SU-DHL-6 (cell line): ENCODE measurements around the gene TMEM242.
A peak's percentile ranks its signal among the peaks of the same experiment; 100 is the strongest.

Source experiments
- H2AFZ ChIP-seq: fragments of 200-600 bp; sonication (generic); 2 replicates; pipeline ENCODE4 v1.6.1; 2014; ENCODE audit warnings: low read depth, mild to moderate bottlenecking, moderate library complexity, mixed read lengths, antibody characterized with exemption, low read length; ENCODE audit not compliant: severe bottlenecking
- H3F3A ChIP-seq: fragments of 200-600 bp; shearing (Covaris generic); 2 replicates; pipeline ENCODE4 v1.6.0; 2016; ENCODE audit warnings: antibody characterized with exemption, mild to moderate bottlenecking; ENCODE audit not compliant: insufficient read depth
- H3K27ac ChIP-seq: fragments of 200-600 bp; sonication (generic); 2 replicates; pipeline ENCODE4 v1.5.1; 2016; ENCODE audit warnings: low read depth, mild to moderate bottlenecking, low read length, moderate library complexity, mixed read lengths
- H3K27me3 ChIP-seq: fragments of 200-600 bp; sonication (generic), shearing (Covaris generic); 2 replicates; pipeline ENCODE4 v1.6.0; 2014; ENCODE audit warnings: mild to moderate bottlenecking, low read length
- H3K36me3 ChIP-seq: fragments of 200-600 bp; sonication (generic); 2 replicates; pipeline ENCODE4 v1.6.1; 2014; ENCODE audit warnings: mild to moderate bottlenecking, low read length, mixed read lengths
- H3K4me2 ChIP-seq: fragments of 300-600, 200-600 bp; shearing (Covaris generic), sonication (generic); 2 replicates; pipeline ENCODE4 v1.6.0; 2014; ENCODE audit warnings: low read length, low read depth, mild to moderate bottlenecking; ENCODE audit not compliant: poor library complexity, severe bottlenecking
- H3K4me3 ChIP-seq: fragments of 200-600 bp; sonication (generic); 2 replicates; pipeline ENCODE4 v1.5.1; 2014; ENCODE audit warnings: antibody characterized with exemption, low read length, mild to moderate bottlenecking, mixed read lengths; ENCODE audit not compliant: insufficient read depth, poor library complexity, severe bottlenecking
- H3K79me2 ChIP-seq: fragments of 200-600 bp; sonication (generic); 2 replicates; pipeline ENCODE4 v1.6.1; 2014; ENCODE audit warnings: mild to moderate bottlenecking, low read length, moderate library complexity; ENCODE audit not compliant: insufficient read depth
- H3K9ac ChIP-seq: fragments of 200-600 bp; sonication (generic); 2 replicates; pipeline ENCODE4 v1.7.0; 2014; ENCODE audit warnings: mild to moderate bottlenecking, low read length
- H3K9me2 ChIP-seq: fragments of 200-600 bp; sonication (generic); replicated peaks from 2 replicates; pipeline ENCODE4 v1.6.1; 2014; ENCODE audit warnings: low read length; ENCODE audit not compliant: insufficient read depth
- H3K9me3 ChIP-seq: fragments of 200-600 bp; sonication (generic); 2 replicates; pipeline ENCODE4 v1.6.1; 2014; ENCODE audit warnings: low read length, mixed read lengths; ENCODE audit not compliant: insufficient read depth
- H4K20me1 ChIP-seq: fragments of 200-600 bp; sonication (generic); 2 replicates; pipeline ENCODE4 v1.6.1; 2014; ENCODE audit warnings: low read depth, mild to moderate bottlenecking, antibody characterized with exemption, low read length, moderate library complexity, mixed read lengths
- EZH2phosphoT487 ChIP-seq: fragments of 200-600 bp; sonication (generic), shearing (Covaris generic); conservative IDR thresholded peaks from 2 replicates; pipeline ENCODE4 v1.6.1; 2018; ENCODE audit warnings: mild to moderate bottlenecking, antibody characterized with exemption, low read length, moderate library complexity, mixed read lengths
- TF ChIP-seq, protein P1 (sequence below): fragments of 200-600 bp; sonication (generic); IDR thresholded peaks from one replicate; pipeline ENCODE4 v1.5.1; 2017; ENCODE audit warnings: antibody characterized with exemption, mild to moderate bottlenecking, low read length, moderate library complexity; ENCODE audit not compliant: insufficient read depth, poor library complexity, severe bottlenecking

Gene TMEM242

DNA sequence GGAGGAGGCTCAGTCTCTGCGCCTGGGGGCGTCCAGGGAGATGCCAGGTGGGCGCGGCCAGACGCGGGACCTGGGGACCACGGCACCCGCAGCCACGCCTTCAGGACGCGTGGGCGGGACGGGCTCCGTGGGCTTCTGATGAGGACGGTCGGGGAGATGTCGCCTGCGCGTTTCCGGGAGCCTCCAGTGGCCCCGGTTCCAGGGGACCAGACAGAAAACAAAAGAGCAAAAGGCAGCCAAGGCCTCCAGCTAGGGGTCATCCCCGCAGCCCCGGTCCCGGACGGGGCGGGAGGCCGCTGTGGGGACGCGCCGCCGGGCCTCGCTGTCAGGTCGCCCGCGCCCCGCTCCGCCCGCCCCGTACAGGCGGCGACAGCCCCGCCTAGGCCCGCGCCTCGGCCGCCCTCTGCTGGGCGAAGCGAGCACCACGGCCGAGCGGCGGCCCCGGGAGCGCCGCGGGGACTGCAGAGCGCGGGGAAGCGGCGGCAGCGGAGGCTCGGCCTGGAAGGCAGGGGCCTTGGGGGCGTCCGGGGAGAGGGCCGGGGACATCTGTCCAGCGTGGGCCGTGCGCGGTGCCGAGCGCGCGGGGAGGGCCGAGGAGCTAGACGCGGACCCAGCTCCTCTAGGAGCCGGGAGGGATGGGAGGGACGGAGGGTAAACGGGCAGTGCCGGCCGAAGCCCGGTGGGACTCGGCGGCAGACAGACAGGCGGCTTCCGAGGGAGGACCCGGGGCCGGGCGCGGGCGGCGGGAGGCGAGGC lies 48.7 kb downstream of the TMEM242 start:
- TF ChIP-seq, protein P1, sequence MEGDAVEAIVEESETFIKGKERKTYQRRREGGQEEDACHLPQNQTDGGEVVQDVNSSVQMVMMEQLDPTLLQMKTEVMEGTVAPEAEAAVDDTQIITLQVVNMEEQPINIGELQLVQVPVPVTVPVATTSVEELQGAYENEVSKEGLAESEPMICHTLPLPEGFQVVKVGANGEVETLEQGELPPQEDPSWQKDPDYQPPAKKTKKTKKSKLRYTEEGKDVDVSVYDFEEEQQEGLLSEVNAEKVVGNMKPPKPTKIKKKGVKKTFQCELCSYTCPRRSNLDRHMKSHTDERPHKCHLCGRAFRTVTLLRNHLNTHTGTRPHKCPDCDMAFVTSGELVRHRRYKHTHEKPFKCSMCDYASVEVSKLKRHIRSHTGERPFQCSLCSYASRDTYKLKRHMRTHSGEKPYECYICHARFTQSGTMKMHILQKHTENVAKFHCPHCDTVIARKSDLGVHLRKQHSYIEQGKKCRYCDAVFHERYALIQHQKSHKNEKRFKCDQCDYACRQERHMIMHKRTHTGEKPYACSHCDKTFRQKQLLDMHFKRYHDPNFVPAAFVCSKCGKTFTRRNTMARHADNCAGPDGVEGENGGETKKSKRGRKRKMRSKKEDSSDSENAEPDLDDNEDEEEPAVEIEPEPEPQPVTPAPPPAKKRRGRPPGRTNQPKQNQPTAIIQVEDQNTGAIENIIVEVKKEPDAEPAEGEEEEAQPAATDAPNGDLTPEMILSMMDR = peak; percentile 26
- TF ChIP-seq EZH2phosphoT487 = no peak
- H3K27ac ChIP-seq = peak overlapping the region; percentile 49

DNA sequence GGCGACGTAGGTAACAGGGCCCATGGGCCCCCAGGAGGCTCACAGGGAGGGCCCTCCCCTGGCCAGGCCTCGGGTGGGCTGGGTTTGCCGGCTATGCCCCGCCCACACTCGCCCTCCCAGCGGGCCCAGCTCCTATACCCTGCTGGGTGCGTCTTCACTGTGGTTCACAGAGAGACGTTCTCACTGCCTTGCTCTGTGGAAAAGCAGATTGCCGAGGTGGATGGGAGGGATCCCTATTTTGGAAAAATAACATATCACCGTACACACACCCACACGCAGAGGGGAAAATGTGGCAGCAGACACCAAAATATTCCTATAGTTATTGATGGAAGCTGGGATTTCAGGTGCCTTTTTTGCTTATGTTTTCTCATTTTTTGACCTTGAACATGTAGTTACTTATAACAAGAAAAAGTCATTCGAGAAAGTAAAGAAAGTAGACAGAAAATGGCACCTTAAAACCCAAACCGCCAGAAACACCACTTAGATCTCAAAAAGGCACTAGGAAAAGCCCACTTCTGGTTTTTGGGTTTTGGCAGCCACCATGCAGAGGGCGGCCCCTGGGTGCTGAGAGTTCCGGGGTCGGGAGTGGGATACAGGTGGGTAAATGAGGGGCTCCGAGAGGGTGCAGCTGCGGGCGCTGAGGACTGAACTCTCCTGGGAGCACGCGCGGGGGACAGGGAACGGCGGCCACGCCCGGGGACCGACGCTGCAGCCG lies 49.4 kb downstream of the TMEM242 start:
- Histone ChIP-seq H3K27ac (peak overlapping the region; percentile 49), H3K36me3 (no peaks in the 10 kb centered on the region), H3K9me2 (no peaks in the 10 kb centered on the region), H3K79me2 (no peaks in the 10 kb centered on the region), H3K4me3 (peak overlapping the region; percentile 55), H4K20me1 (no peaks in the 10 kb centered on the region), H3K27me3 (no peaks in the 10 kb centered on the region), H3F3A (no peaks in the 10 kb centered on the region; the same call in 1 of the 2 replicates), H3K9me3 (no peaks in the 10 kb centered on the region; the same call in 1 of the 2 replicates), H3K9ac (peak overlapping the region; percentile 63), H3K4me2 (peak overlapping the region; percentile 63), H2AFZ (peak overlapping the region; percentile 92)
- TF ChIP-seq, protein P1 = no peak
- no peak for TF ChIP-seq EZH2phosphoT487

More for the DNA sequence above, 48.7 kb downstream of the TMEM242 start:
- Histone ChIP-seq H3K79me2 (no peaks in the 10 kb centered on the region), H3K4me2 (peak overlapping the region; percentile 63), H4K20me1 (no peaks in the 10 kb centered on the region), H3K4me3 (peak overlapping the region; percentile 55), H2AFZ (peak overlapping the region; percentile 92), H3K9me2 (no peaks in the 10 kb centered on the region), H3F3A (no peaks in the 10 kb centered on the region; the same call in 1 of the 2 replicates), H3K27me3 (no peaks in the 10 kb centered on the region), H3K9me3 (no peaks in the 10 kb centered on the region; the same call in 1 of the 2 replicates), H3K36me3 (no peaks in the 10 kb centered on the region), H3K9ac (peak overlapping the region; percentile 63)

DNA sequence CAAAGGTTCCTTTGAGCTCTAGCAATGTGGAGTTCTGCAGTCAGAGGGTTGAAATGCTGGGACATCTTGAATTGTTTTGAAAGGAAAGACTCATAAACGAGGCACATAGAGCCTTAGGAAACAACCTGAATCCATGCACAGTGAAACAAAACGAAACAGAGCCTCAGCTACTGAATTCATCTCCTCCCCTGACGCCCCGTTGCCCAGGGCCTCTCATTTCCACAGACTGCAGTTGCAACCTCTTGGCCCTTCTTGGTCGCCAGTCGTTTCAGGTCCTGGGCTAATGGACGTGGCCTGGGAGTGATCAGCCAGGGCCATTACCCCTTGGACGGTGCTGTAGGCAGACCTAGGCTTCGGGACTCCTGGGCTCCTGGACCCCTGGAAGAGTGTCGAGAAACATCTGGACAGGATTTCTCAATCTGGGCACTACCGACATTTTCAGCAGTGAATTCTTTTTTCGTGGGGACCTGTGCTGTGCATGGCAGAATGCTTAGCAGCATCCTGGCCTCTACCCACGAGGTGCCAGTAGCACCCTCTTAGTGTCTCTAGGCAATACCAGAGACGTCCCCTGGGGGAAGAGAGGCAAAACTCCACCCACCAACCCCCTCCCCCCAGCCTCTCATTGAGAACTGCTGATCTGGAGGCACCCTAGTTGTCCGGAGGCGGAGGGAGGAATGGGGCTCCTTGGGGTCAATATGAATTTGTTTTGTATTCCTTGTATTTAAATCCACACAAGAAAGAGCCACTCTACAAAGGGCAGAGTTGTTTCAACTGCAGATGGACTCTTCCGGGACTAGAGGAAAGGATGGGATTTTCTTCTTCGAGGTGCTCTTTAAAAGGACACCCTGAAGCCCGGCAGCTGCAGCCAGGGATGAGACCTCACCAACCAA lies 50.2 kb downstream of the TMEM242 start:
- Histone ChIP-seq H2AFZ (peak overlapping the region; percentile 92), H3F3A (no peaks in the 10 kb centered on the region; the same call in 1 of the 2 replicates), H3K9me2 (no peaks in the 10 kb centered on the region), H3K27ac (no peak overlapping the region), H3K9me3 (no peaks in the 10 kb centered on the region; the same call in 1 of the 2 replicates), H4K20me1 (no peaks in the 10 kb centered on the region), H3K4me3 (no peak overlapping the region), H3K4me2 (peak overlapping the region; percentile 63), H3K79me2 (no peaks in the 10 kb centered on the region), H3K9ac (peak overlapping the region; percentile 63; the same call in 1 of the 2 replicates), H3K36me3 (no peaks in the 10 kb centered on the region), H3K27me3 (no peaks in the 10 kb centered on the region)
- no peak for TF ChIP-seq EZH2phosphoT487
- TF ChIP-seq, protein P1 = no peak
